GM19438 (cell line): ENCODE results near the gene NBPF4.
"Not testable (repeated sequence)": the region's sequence is repeated elsewhere in the genome, so short reads cannot be mapped to it uniquely, and the experiment has no call there.

Experiments used
- ATAC-seq: cut with Tn5 transposase; IDR thresholded peaks from one replicate; pipeline ENCODE4 v1.9.1; 2021; ENCODE audit warnings: low read depth; ENCODE audit not compliant: unreplicated experiment

NBPF4 gene, protein sequence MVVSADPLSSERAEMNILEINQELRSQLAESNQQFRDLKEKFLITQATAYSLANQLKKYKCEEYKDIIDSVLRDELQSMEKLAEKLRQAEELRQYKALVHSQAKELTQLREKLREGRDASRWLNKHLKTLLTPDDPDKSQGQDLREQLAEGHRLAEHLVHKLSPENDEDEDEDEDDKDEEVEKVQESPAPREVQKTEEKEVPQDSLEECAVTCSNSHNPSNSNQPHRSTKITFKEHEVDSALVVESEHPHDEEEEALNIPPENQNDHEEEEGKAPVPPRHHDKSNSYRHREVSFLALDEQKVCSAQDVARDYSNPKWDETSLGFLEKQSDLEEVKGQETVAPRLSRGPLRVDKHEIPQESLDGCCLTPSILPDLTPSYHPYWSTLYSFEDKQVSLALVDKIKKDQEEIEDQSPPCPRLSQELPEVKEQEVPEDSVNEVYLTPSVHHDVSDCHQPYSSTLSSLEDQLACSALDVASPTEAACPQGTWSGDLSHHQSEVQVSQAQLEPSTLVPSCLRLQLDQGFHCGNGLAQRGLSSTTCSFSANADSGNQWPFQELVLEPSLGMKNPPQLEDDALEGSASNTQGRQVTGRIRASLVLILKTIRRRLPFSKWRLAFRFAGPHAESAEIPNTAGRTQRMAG

GRCh38 chr1:108243976-108244375 is at the start of gene NBPF4:
NBPF4 (minus strand) TSS chr1:108244076; CDS start chr1:108243761, 315 bp downstream.
- not testable (repeated sequence) for ATAC-seq

- ATAC-seq: not testable (repeated sequence)
These were observed 38.8 kb upstream of the NBPF4 start for GRCh38 chr1:108282528-108283257.

DNA sequence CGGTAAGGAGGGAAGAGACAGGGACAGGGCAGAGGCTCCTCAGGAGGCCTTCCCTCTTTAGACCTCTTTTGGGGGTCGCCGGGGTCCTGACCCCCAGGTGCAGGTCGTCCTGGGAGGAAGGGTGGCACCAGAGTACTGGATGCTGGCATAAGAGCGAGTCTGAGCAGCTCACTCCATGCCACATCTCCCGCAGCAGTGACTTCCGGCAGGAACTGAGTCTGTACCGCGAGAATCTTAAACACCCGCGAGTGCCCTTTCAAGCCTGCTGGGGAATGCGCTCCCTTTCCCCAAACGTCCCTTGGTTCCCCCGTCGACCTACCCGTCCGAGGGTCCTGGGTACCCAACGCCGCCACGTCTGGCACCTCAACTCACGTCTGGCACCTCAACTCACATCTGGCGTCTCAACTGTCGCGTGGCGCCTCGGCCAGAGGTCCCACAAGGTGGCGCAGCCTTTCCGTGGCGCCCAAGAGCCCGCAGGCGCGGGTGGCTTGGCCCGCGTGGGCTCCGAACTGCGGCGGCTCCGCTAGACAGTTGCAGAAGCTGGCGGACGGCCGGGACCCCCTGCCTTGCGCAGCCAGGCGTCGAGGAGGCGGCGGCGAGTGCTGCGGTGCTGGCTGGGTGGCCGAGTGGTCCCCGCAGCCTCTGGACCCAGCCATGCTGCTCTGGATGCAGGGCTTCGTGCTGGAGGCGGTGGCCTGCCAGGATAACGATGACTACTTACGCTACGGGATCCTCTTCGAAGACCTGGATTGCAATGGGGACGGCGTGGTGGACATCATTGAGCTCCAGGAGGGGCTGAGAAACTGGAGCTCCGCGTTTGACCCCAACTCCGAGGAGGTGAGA is 28.8 kb upstream of the NBPF4 start:
- peak; percentile 79 for ATAC-seq

DNA sequence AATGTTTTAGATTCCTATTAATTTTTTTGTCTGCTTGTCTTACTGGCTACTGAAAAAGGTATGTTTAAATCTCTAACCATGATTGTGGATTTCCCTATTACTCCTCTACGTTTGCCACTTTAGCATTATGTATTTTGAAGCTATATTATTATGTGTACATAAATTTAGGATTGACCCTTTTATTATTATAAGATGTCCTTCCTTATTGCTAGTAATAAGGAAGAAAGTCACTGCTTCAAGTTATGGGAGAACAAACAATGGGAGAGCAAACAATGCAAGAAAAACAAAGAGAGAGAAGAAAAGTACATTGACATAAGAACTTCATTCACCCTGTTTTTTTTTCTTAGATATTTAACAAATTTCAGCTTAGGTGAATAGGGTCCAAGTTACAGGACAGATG is 23.2 kb upstream of the NBPF4 start:
- ATAC-seq: not testable (repeated sequence)

DNA sequence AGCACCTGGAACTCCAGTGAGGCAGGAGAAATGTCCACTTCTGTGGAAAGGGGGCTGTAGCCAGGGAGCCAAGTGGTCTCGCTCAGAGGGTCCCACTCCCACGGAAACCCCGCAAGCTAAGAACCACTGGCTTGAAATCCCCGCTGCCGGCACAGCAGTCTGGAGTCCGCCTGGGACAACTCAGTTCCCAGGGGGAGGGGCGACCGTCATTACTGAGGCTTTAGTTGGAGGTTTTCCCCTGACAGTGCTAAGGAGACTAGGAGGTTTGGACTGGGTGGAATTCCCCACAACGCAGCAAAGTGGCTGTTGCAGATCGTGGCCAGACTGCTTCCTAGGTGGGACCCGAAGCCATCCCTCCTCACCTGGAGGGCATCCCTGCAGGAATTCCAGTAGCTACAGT is 18.1 kb upstream of the NBPF4 start:
- not testable (repeated sequence) for ATAC-seq

DNA sequence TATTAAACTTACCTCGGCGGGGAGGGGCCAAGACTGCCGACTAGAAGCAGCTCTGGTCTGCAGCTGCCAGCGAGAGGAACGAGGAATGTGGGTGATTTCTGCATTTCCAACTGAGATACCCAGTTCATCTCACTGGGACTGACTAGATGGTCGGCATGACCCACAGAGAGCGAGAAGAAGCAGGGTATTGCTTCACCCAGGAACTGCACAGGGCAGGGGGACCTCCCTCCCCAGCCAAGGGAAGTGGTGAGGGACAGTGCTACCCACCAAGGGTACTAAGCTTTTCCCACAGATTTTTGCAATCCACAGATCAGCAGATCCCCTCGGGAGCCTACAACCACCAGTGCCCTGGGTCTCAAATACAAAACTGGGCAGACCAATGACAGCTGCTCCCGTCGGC is 17.6 kb upstream of the NBPF4 start:
- not testable (repeated sequence) for ATAC-seq

- ATAC-seq: not testable (repeated sequence)
These were observed 16.8 kb upstream of the NBPF4 start for GRCh38 chr1:108260578-108261259.

DNA sequence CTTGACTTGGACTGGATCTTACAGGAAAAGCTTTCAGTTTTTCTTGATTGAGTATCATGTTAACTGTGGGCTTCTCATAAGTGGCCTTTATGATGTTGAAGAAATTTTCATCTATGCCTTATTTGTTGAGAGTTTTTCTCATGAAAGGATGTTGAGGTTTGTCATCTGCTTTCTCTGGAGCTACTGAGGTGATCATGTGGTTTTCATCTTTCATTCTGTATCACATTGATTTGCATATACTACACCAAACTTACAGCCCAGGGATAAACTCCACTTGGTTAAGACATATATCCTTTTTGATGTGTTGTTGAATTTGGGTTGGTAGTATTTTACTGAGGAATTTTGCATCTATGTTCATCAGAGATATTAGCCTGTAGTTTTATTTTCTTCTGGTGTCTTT is 11.6 kb upstream of the NBPF4 start:
- ATAC-seq: not testable (repeated sequence)

GRCh38 chr1:108239426-108239825 is 4.5 kb downstream of the NBPF4 start:
- ATAC-seq: not testable (repeated sequence)

GRCh38 chr1:108235308-108235707 is 8.6 kb downstream of the NBPF4 start:
- ATAC-seq: not testable (repeated sequence)

- not testable (repeated sequence) for ATAC-seq
These were observed 11.7 kb downstream of the NBPF4 start for GRCh38 chr1:108232183-108232582.

GRCh38 chr1:108229976-108230375 is 13.9 kb downstream of the NBPF4 start:
- ATAC-seq: not testable (repeated sequence)

GRCh38 chr1:108227772-108228171 is 16.1 kb downstream of the NBPF4 start:
- ATAC-seq: not testable (repeated sequence)

DNA sequence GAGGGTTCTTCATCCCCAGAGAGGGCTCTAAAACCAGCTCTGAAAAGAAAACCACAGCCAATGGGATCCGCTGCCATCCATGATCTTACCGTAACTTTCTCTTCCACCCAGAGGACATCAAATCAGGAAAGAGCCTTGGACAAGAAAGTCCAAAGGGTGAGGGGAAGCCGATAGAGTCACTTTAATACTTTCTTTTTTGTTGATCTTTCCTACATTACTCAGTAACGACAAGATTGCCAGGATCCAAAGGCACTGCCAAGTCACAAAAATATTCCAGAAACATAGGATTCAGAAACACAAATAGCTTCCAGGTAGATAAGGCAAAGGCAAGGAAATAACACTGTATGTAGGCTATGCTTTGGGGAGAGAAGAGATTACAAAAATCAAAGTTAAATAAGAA is 17.0 kb downstream of the NBPF4 start:
- ATAC-seq: not testable (repeated sequence)

DNA sequence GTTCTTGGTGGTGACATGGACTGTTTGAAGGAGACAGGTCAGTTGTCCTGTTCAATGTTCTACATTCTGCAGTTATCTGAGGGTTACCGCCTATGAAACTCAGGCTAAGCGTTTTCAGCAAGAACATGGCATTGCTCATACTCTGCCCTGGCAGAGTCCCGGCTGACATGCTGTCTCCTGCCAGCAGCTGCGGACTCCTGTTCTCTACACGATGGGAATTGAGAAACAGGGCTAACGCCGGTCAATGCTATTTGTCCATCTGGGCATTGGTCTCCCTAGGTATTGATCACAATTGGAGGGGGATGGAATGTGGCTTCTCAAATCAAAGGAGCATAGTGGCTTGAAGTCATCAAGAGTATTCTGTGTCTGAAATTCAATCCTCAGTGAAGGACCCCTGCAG is 20.6 kb downstream of the NBPF4 start:
- not testable (repeated sequence) for ATAC-seq

GRCh38 chr1:108217515-108218174 is 26.2 kb downstream of the NBPF4 start:
- not testable (repeated sequence) for ATAC-seq

- not testable (repeated sequence) for ATAC-seq
These were observed 26.9 kb downstream of the NBPF4 start for GRCh38 chr1:108217007-108217406.

- not testable (repeated sequence) for ATAC-seq
These were observed 27.6 kb downstream of the NBPF4 start for GRCh38 chr1:108216028-108216890.
